Kidney glomerular epithelial cell (primary cell): Measurements from ENCODE around the gene TIMM8B.
"Not testable (repeated sequence)": the region's sequence is repeated elsewhere in the genome, so short reads cannot be mapped to it uniquely, and the experiment has no call there.

Source experiments
- DNase-seq: peaks from one replicate; lab custom pipeline; 2025; lab: John Stamatoyannopoulos, UW

TIMM8B gene

GRCh38 chr11:112073941-112074811 lies 12.4 kb downstream of the TIMM8B start, which contains the start of the genes NKAPD1 and PIH1D2:
Gene NKAPD1, plus strand, starts transcription at chr11:112074299. Its CDS starts 1,276 bp downstream, at chr11:112075575.
Gene PIH1D2, minus strand, starts transcription at chr11:112074017. Its CDS starts 843 bp downstream, at chr11:112073174.
- peak; percentile 92 for DNase-seq

- no peak for DNase-seq
These were observed 23.6 kb downstream of the TIMM8B start for GRCh38 chr11:112062923-112063322.

- DNase-seq: no peak
These were observed 28.5 kb downstream of the TIMM8B start for GRCh38 chr11:112058103-112058502.

GRCh38 chr11:112057170-112057569 lies 29.4 kb downstream of the TIMM8B start:
- no peak for DNase-seq

GRCh38 chr11:112051768-112052167 lies 34.8 kb downstream of the TIMM8B start:
- no peak for DNase-seq

- DNase-seq: no peak
These were observed 35.8 kb downstream of the TIMM8B start for GRCh38 chr11:112050721-112051120.

- DNase-seq: no peak
These were observed 36.8 kb downstream of the TIMM8B start for GRCh38 chr11:112049777-112050176.

GRCh38 chr11:112048256-112048655 lies 38.3 kb downstream of the TIMM8B start:
- not testable (repeated sequence) for DNase-seq

GRCh38 chr11:112046647-112047046 lies 39.9 kb downstream of the TIMM8B start:
- not testable (repeated sequence) for DNase-seq

- DNase-seq: no peak
These were observed 41.6 kb downstream of the TIMM8B start for GRCh38 chr11:112044961-112045360.

GRCh38 chr11:112042961-112043304 lies 43.6 kb downstream of the TIMM8B start:
- no peak for DNase-seq

GRCh38 chr11:112042161-112042960 lies 44.2 kb downstream of the TIMM8B start:
- no peak for DNase-seq

- DNase-seq: no peak
These were observed 49.0 kb downstream of the TIMM8B start for GRCh38 chr11:112037527-112037926.
